Activated CD4-positive, alpha-beta T cell treated with anti-CD3 and anti-CD28 coated beads for 24 hours (primary cell): ENCODE measurements around the gene ACIN1.
A peak's percentile ranks its signal among the peaks of the same experiment; 100 is the strongest.

Experiments
- DNase-seq, 2 donors: peaks; one replicate each; pipeline ENCODE4 v3.0.0-alpha.2; 2020; ENCODE audit warnings: low read depth in 2 of 2

Gene ACIN1

DNA sequence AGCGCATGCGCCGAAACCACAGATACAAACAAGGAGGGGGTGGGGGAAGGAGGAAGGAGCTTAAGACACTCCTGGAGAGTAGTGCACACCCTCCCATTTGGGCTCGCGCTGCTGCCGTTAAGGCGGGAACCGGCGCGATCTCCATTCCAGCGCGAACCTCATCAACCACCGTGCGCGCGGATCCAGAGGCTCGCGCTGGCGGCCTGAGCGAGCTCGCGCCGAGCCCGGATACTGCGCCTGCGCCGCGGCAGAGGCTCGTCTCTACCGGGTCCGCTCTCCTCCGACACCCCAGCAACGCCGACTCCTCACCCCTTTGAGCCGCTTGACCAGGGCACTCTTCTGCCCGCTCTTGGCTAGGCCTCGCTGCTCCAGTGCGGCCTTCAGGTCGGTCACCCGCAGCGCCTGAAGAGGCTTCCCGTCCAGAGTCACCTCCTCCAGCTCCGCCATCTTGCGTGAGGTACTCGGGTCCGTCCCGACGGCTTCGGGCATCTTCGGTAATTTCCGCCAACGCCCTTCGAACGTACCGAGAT is at the start of gene ACIN1:
Gene ACIN1 (minus strand): TSS at position 471 of the 530 bp plus-strand sequence. CDS start 24 bp downstream, at position 447.
- DNase-seq, result peak in 1 of 2 donors; percentile 60

DNA sequence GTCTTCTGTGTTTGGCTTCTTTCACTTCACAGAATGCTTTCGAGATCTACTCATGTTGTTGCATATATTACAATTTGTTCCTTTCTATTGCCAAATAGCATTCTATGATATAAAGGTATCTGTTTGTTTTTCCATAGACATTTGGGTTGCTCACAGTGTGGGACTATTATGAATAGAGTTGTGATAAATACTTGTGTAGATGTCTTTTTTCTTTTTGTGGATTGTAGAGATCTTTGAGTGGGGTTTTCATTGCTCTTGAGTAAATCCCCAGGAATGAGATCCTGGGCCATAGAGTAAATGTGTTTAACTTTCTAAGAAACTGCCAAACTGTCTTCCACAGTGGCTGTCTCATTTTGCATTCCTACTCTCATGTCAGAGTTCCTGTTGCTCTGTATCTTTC is 49.0 kb upstream of the ACIN1 start:
- no peak for DNase-seq

DNA sequence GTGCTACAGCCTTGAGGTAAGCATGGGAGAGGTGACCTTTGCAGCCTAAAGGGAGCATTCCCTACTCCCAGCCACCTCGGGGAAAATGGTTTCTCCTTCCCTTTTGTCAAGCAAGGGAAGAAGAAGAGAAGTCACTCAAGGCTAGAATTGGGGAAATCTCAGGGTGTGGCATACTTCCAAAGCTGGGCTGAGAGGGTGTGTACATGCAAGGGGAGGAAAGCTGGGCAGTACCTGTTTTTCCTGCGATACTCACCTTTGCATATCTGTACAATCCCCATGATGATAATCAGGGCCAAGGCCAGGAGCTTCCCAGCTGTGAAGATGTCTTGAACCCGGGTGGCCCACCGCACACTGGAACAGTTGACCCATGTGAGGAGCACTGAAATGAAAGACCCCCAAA is 47.9 kb upstream of the ACIN1 start:
- no peak for DNase-seq

- no peak for DNase-seq
Measured at GRCh38 chr14:23141706-23142444, 46.9 kb upstream of the ACIN1 start.

DNA sequence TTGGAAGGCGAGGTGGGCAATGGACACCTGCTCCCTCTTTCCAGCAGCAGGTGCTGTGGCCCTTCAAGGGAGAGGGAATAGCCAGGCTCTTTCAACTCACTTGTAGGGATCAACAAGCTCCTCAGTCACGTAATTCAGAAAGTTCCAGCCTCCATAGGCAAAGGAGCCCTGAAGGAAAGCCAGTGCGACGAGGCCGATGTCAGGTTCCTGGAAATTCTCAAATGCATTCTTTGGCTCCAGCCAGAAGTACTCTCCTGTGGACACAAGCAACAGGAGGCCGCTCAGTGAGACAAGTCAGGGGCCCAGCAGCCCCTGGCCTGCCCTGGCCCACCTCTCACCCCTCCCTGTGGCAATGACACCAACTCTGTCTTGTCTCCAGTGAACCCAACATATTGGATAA is 45.4 kb upstream of the ACIN1 start:
- no peak for DNase-seq

GRCh38 chr14:23139874-23140273 is 44.9 kb upstream of the ACIN1 start:
- DNase-seq, result no peak

- DNase-seq, result no peak
Measured at GRCh38 chr14:23137813-23138535, 43.0 kb upstream of the ACIN1 start.

DNA sequence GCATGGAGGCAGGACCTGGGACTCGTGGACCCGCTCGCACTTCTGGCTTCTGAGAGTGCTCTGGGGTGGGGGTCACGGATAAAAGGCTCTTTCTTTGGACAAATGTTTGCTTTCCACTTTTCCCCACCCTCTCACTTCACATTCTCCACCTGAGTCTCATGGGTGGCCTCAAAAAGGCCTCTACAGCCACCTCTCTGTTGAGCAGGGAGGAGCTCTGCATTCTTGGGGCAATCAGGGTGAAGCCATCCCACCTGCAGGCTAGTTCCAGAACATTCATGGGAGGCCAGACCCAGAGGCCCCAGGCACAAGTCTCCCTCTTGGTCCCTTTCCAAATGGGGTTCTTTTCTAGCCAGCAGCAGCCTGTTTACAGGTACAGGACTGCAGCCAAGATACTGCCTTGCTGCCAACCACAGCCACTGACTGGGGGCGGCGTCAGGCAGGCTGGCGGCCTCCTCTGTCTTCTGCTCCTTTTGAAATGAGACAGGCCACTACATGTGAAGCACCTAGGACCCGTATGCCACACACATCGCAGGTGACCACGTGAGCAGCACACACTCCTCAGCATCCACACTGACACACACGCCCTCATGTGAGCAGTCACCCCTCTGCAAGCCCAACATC is 42.4 kb upstream of the ACIN1 start:
- no peak for DNase-seq

- no peak for DNase-seq
Measured at GRCh38 chr14:23136566-23137133, 41.7 kb upstream of the ACIN1 start.

GRCh38 chr14:23132970-23133369 is 38.0 kb upstream of the ACIN1 start:
- DNase-seq, result no peak

DNA sequence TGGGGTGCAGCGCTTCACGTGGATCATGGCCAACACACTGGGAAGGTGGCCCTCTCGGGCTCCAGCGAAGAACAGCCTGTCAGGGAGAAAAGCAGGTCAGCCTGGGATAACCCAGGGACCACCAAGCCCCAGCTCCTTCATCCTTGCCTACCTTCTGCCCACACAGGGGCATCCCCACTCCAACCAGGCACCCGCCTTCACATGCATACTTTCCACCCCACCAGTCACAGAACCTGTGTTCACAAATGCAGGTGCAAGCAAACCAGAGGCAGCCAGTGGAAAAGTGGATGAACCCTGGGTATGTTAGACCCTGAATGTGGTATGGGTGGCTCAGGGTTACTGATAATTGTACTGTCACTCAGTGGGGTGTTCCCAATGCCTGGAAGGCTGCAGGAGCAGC is 36.5 kb upstream of the ACIN1 start:
- no peak for DNase-seq

DNA sequence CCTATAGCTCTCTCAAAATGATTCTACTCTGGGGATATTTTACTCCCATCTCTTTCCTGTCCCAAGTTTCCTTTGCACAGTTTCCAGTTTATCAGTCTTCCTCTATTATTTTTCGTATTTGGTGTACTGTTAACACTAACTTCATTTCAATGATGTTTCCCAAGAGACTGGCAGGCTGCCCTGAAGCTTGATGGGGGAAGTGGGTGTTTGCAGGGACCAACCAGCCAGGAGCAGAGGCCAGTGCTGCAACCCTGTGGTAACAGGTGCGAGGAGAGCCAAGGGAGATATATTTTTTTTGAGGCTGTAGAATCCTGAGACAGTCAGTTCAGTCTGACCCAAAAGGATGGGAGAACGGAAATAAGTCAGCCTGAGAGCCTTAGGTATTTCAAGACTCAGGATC is 35.9 kb upstream of the ACIN1 start:
- no peak for DNase-seq

GRCh38 chr14:23129759-23130316 is 34.9 kb upstream of the ACIN1 start:
- no peak for DNase-seq

- DNase-seq, result no peak
Measured at GRCh38 chr14:23128969-23129758, 34.2 kb upstream of the ACIN1 start.

DNA sequence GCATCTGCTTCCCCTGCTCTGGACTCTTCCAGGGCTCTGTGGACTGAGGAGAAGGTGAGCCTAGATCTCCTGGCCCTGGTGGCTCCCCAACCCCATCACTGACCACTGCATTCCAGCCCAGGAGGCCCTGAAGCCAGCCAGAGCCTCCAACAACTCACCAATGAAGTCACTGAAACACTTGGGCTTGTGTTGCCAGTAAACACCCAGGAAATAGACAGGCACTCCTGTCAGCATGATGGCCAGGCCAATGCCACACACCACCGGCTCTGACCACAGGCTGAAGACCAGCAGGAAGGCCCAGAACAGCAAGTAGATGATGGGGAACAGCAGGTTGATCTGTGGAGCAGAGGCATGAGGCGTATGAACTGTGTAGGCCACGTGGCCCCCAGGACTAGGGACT is 32.9 kb upstream of the ACIN1 start:
- DNase-seq, result no peak

DNA sequence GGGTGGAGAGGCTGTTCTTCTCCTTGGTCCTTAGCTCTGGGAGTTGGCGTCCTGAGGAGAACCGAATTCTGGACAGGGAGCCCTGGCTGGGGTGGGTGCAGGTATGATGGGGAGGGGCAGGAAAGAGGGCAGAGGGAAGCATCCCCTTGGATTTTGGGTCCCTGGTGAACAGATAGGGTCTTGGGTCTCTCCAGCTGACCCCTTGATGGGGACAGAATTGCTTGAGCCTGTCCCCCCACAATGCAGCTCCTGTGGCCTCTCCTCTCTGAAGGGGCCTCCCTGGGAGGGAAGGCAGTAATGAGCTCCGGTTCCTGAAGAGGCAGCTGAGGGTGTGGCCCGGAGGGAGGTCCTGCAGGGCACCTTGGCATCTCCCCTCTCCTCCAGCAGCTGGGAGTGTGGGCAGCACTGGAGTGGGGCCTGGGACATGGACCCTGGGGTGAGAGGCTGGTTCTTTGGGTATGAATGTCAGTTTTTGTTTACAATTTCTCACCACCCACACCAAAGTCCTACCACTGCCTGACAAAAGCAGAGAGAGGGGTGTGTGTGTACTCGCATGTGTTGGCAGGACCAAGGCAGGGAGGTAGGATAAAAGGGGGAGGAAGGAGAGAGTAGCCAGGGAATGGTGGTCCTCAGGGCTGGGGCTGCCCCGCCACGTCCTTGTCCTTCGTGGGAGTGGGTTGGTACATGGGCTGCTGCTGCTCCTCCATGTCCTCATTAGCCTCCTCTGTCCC is 31.8 kb upstream of the ACIN1 start:
- no peak for DNase-seq

DNA sequence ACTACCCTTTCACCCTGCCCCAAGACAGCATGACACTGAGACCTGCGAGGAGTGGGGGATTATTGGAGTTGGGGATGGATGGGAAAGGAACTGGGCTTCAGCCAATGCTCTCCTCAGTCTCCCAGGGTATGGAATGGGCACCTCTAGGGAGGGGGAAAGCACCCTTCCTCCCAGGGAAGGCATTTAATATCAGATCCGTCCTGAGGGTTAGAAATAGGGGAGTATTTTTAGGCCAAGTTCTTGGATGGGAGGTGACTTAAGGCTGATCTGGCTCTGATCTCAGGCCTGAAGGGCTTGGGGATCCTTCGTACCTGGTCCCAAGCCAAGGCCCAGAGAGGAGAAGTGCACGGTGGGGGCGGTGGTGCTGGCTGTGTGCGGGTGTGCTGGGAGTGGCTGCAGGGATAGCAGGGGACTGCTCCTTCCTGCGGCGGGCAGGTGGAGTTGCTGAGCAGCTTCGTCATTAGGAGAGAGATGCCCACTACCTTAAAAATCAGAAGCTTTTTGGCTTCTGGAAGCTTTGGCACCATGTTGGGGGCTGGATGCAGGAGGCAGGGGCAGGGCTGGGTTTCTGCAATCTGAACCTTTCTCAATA is 31.1 kb upstream of the ACIN1 start:
- no peak for DNase-seq

DNA sequence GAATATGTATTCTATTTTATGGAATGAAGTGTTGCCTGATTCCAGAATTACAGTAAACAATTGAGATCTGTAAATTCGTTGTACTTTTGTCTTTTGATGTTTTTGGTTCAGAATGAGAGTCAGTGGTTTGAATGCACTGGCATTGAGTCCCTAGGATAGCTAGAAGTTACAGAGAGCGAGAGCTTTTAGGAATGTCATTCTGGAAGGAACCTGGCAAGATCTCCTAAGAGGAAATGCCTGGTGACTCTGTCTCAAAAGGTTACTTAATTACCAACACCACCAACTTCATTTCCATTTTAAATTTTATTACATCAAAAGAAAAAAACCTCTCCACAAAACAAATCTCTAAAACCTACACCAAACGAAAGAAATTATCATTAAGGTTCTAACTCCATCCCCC is 30.1 kb upstream of the ACIN1 start:
- DNase-seq, result no peak

- DNase-seq, result no peak
Measured at GRCh38 chr14:23124337-23124954, 29.5 kb upstream of the ACIN1 start.

GRCh38 chr14:23123419-23123818 is 28.5 kb upstream of the ACIN1 start:
- no peak for DNase-seq
